GM23338 (cell line): ENCODE data around the gene ATF4.

Source experiments
- EZH2 ChIP-seq: fragments of 200-600 bp; sonication (generic); IDR thresholded peaks from one replicate; pipeline ENCODE4 v1.8.0; 2017; ENCODE audit warnings: antibody characterized with exemption, mild to moderate bottlenecking, low read depth; ENCODE audit not compliant: unreplicated experiment
- POLR2AphosphoS5 ChIP-seq: IDR thresholded peaks from 2 replicates; pipeline ENCODE4 v1.6.1; 2016; ENCODE audit warnings: antibody characterized with exemption, low read depth
- TF ChIP-seq, protein P1 (sequence below), 2 experiments: fragments of 200-600 bp in 1 of 2; sonication (generic) in 1 of 2; conservative IDR thresholded peaks; 2 replicates each; pipeline versions ENCODE4 v1.5.1 to v1.6.1; 2016 to 2017; ENCODE audit warnings: antibody characterized with exemption in 2 of 2, low read depth in 2 of 2, mild to moderate bottlenecking in 2 of 2, moderate library complexity in 1 of 2

- TF ChIP-seq, protein P1, sequence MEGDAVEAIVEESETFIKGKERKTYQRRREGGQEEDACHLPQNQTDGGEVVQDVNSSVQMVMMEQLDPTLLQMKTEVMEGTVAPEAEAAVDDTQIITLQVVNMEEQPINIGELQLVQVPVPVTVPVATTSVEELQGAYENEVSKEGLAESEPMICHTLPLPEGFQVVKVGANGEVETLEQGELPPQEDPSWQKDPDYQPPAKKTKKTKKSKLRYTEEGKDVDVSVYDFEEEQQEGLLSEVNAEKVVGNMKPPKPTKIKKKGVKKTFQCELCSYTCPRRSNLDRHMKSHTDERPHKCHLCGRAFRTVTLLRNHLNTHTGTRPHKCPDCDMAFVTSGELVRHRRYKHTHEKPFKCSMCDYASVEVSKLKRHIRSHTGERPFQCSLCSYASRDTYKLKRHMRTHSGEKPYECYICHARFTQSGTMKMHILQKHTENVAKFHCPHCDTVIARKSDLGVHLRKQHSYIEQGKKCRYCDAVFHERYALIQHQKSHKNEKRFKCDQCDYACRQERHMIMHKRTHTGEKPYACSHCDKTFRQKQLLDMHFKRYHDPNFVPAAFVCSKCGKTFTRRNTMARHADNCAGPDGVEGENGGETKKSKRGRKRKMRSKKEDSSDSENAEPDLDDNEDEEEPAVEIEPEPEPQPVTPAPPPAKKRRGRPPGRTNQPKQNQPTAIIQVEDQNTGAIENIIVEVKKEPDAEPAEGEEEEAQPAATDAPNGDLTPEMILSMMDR (conservative IDR thresholded peaks at IDR 0.05; ENCODE audit: low read depth in 2 of 2), result no peak
- TF ChIP-seq POLR2AphosphoS5, result no peak
- no peak for TF ChIP-seq EZH2
These were observed 28.2 kb upstream of the ATF4 start for GRCh38 chr22:39492186-39492585.
